NCI-H460 (cell line): Measurements from ENCODE around the gene UMAD1. TPM values are rescaled to one million over a fixed set of nuclear protein-coding genes. Genes with fewer than 3 reads are reported as not detected.

Experiments used
- DNase-seq: peaks from one replicate; pipeline ENCODE4 v3.0.0-alpha.2; 2016; ENCODE audit warnings: low read depth; ENCODE audit errors: extremely low read depth
- total RNA-seq: library from RNA; depleted of rRNA; stranded (reverse); fragments of >200 nt; shearing (Covaris generic); gene quantifications from 2 replicates; pipeline ENCODE4 v1.2.3, GENCODE V29; 2014

Gene UMAD1
- total RNA-seq, 1 experiment from 2014 or later = 26.0 TPM

DNA sequence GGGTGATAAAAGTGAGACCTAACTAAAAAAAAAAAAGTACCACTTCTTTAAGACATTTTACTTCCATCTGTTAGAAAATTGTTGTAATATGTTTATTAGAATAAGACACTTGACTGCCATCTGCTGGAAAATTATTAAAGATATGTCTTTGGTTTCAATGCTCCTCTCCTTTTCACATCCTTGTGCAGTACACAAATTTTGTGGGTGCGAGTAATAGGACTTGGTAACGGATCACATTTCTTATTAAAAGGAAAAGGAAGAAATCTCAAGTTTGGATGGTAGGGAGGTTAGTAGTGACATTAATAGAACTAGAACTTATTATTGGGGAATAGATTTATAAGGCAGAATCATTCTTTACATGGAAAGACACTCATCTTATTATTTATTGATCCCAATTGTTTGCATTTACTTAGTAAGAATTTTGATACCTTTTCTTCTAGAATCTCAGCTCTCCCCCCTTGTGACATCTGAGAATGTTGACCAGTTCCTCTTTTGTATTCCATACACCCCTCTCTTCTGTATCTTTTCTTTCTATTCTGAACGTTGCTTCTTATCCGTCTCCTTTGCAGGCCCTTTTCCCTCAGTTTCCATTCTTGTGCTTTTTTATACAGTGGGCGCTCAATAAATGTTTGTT, 120.9 kb downstream of the UMAD1 start:
- peak; percentile 50 for DNase-seq

DNA sequence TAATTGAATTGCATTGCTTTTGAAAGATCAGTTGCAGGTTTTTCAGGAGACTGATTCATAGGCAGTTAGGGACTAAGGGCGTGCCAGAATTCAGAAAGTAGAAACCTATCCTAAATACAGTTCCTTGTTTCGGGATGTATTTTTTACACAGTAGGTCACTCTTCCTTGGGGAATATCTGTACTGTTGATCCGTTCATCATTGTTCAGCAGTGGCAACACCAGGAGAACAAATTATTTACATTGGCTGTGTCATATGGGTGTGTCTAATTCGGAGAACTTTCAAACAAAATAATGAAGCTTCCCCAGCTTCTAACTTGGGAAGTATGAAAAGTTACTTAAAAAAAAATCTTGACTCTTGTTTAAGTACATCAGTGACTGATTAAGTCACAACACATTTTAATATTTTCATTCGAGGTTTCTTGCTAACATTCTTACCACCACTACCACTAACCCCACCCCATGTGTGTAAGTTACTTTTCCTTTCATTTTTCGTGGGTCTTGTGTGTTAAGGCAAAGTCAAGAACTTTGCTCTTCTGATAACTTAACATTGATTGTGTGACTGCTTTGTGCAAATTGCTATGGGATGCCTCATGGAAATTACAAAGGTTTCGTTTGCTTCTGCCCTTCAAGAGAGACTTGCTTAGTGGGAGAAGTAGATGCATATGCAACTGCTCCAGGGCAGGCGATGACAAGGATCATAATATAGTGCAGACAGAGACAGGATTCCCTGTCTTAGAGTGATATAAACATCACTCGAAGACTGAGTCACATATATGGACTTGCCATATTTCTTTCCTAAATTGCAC, 121.6 kb downstream of the UMAD1 start:
- peak; percentile 60 for DNase-seq

DNA sequence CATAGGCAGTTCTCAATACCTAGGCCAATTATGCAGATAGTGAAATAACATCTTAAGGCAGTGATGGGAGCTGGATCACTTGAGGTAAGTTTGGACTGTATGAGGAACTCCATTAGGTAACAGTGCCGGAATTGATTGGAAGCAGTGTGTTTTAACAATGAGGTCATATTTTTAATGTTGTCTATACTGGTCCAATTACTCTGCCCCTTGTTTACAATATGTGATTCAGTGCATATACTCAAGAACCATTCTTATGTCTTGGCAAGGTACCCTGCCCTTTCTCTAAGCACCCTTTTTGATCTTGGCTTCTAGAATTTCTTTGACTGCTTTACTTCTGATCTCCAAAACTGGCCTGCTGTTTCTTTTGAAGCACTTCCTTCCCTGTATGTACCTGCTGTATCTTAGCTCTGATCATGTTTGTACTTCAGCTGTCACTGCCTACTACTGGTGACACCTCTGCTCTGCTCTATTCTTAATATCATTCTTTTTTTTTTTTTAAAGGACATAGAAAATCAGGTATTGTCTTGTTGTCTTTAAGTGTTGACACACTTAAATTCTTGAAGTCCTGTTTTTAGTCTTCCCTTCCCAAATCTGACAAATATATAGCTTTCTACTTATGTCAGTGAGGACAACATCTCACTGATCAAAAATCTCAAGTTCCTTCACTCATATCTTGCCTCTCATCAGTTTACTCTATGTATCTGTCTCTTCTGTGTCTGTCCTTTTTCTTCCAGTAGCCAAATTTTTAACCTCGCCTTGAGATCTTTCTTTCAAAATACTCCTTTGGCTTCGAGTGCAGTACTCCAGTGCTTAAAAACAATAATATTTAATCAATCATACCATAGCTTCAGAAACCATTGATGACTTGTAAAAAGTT, 124.2 kb downstream of the UMAD1 start:
- DNase-seq = no peak

DNA sequence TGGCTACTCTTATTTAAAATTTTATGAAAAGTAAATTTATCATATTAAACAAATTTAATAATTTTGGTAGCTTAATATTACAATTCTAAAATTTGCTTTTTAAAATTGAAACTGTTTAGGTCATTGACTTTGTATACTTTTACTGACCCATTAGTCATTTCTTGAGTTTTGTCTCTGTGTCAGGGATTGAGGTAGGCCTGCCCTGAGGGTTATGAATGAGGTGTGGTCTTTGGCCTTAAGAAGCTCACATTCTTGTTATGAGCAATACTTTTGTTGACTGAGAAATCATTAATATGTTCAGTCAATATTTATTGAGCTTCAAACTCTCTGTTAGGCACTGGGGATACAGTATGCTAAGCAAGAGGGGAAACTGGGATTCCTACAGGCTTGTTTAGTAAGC, 124.9 kb downstream of the UMAD1 start:
- peak; percentile 18 for DNase-seq

DNA sequence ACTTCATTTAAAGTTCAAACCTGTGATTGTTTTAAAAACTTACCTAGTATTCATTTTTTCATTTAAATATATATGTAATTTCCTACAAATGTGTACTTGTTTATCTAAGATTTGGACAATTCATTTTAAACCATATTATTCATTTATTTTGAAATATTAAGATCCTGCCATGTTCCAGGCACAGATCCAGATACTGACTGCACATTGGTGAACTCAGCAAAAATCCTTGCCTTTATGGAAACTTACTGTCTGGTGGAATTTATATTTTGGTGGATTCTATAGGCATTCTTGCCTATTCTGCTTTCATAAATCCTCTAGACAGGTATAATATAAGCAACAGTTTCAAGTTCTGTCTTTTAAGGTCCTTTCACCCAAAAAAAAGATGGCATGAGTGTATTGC, 126.1 kb downstream of the UMAD1 start:
- DNase-seq = no peak

DNA sequence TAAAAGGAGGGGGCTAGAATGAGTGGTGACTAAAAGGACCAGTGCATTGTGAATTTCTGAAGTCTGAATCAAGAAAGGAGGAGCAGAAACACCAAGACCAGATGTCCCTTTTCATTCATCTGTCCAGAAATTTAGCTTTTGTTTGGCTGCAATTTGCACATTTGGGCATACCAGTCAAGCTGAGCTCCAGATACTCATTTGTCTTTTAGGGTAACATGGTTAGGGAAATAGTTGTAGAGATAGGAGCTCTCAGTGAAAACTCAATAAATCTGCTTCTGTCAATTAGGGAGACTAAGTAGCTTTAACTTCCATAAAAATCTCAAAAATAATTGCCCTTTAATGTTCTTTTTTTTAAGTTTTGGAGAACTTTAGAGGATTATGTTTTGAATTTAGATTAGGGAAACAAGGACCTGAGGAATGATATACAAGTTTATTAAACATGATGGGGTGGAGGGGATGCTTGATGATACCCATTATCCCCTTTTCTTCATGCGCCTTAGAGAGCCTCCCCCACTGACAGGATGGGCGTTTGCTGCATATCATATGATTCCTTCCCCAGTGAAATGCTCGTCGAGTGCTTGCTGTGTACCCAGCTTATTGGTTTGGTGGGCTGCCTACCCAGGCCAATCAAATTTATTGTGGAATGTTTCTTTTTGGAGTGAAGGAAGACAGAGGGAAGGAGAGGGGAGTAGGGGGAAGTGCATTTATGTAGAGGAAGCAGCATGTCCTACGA, 128.6 kb downstream of the UMAD1 start:
- no peak for DNase-seq

DNA sequence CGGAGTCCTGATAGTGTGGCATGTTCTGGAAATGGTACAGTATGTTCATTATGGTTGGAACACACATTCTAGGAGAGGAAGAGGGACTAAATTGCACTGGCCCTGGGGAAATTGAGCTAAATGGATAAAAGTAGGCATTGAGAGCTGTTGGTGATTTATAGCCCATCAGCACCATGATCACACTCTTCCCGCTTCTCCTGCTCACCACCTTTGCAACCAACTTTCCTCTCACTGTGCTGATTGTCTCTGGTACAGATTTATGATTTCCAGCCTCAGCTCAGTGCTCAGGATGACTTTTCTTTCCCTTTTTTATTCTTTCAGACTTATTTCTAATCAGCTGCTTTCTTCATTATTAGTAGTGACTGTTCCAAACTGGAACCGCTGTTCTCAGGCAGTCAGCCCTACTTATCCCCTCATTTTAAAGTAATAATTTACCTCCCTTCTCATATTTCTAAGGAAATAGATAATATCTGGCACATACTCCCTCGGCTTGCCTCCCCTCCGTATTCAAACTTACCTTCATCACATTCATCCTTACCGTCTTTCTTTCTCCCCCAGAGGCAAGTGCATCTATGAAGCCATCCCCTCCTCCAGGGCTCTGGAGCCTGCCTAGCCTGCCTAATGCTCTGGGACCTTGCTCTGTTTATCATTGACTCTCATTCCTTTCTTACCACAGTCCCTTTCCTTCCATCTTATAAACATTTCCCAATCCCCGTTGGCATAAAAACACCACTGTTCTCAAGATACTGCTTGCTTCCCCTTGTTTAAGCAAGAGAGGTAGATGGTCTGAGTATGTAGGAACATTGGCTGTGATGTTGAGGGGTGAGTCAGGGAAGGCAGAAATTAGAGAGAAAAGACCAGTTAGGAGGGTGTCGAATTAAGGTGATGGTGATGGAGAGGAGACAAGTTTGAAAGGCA, 129.4 kb downstream of the UMAD1 start:
- no peak for DNase-seq

DNA sequence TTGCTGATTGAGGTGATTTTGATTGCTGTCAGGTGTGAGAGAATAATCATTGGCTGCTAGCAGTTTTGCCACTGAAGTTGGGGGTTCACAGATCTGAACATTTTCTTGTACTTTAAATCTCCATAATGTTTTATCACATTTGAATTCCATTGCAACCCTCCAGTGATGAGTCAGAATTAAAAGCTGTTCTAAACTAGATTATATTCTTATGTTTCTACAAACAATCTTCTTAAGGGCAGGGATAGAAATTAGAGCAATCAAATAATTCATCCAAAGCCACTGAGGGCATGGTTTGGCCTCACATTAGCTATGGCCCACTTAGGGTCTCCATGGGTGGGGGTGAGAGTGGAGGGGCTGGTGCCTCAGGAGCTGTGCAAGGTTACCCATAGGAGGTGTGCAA, 130.9 kb downstream of the UMAD1 start:
- no peak for DNase-seq

DNA sequence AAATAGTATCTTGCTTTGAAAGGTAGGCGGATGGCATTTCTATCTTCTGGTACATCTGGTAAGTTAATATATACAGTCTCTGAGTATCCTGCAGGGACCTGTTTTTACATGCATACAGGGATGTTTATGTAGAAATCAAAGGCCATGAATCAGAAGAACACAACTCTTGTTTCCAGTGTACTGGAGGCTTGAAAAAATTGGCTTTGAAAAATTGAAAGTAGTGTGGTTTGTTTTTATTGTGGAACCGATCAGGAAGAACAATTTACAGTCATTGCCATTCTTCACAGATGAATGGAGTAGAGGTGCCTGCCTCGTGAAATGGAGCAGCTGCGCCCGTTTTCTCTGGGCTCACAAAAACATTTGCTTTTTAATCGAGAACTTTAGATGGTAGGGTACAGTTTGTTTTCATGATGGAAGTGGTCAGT, 131.9 kb downstream of the UMAD1 start:
- DNase-seq = no peak

DNA sequence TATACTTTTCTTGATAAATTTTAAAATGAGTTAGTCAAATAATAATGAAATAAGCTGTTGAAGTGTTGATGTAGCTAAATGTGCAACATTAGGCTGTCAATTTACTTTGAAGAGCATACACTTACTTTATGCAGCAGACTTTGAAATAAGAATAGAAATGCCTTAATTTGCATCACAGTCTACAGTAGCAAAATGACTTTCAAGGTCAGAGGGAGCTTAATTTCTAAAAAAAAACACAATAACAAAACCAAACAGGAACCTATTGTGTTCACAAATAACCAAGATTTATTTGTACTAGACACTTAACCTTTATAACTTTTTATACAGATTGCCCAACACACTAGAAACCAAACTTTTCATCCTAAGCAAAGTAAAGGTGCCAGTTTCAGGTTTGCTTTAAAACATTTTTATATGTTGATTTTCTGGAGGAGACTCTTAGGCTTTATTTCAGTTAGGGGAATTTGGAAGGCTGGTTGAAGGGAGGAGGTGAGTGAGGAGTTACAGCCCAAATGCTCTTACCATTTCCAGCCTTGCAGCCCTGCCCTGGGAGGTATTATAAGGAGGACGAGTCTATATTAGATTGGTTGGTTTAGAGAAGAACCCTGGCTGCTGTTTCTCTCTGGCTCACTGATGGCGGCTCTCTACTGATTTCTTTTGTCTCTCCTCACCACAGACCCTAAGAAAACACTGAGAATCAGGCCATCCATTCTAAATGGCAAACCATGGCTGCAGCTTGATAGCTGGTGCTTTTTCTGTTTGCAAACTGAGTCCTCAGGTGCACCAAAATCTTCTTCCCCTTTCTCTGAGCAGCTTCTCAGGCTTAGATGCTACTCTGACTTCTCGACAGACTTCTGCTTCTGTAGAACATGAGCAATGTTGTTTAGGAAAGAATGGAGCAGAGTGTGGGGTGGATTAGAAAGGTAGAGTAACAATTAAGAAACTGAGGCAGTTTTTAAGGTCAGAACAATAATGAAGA, 133.1 kb downstream of the UMAD1 start:
- no peak for DNase-seq

DNA sequence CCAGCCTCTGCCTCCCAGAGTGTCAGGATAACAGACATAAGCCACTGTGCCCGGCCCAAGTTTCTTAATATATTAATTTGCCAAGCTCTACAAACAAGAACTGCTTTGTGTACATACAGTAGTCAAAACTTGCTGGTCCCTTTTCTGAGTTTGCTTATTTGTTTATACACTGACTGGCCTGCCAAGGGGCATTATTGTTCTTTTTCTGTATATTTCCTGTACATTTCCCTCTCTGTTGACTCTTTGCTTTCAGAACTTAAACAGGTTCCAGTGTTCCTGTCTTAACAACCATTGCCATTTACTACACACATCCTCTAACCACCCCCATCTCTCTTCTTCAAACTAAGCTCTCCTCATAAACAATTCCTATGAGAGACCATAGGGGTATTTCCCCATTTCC, 139.3 kb downstream of the UMAD1 start:
- DNase-seq = no peak

DNA sequence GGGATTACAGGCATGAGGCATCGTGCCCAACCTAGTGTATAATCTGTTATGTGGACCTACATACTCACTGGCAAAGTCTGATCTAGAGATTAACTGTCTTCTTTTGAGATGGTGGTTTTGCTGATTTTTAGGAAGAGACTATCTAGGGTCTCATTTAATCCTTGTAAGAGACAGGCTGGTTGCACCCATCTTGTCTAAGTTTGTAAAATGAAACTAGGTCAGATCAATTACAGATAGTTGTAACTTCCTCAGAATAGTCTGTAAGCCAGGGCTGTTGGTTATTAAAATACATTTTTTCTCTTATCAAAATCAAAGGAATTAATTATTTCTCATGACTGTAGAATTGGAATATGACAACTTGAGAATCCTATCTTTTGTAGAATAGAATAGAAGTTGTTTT, 142.4 kb downstream of the UMAD1 start:
- DNase-seq = no peak

DNA sequence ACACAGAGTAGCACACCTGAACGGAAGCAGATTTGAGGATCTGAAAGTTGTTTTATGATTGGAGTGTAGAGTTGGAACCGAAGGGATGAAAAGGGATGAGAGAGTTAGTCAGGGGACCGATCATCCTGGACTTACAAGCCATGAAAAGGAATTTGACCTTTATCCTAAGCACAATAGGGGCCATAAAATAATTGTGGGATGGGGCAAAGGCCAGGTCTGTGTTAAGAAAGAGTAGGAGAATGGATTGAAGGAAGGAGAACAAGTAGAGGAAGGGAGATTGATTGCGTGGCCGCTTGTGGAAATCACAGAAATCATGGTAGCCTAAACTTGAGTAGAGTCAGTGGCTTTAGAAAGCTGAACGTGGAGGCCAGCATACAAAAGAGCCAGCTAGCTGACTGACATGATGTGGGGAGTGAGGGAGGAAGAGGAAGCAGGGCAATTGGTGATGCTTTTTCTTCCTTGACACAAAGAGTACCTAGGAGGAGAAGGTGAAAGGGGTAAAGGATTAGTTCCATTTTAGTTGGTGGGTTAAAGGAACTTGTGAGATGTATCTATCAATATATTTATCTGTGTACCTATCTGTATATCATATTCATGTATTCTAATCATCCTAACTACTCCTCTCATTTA, 144.9 kb downstream of the UMAD1 start:
- DNase-seq = no peak

DNA sequence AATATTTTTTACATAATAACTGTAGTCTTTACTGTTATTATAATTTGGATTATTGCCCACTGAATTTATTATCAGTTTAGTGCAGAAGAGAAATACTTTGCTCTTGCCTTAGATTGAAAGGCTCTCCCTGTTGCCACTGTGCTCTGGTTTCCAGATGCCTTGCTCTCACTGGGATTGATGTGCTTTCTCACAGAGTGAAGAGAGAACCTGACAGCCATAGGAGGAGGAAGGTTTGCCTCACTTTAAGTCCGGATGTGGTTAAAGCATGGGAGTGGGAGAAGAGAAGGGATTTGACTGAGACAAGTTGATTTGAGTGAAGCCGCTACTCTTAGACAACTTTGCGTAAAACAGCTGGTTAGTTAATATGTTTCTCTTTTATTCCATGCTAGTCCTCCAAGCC, 146.0 kb downstream of the UMAD1 start:
- no peak for DNase-seq

DNA sequence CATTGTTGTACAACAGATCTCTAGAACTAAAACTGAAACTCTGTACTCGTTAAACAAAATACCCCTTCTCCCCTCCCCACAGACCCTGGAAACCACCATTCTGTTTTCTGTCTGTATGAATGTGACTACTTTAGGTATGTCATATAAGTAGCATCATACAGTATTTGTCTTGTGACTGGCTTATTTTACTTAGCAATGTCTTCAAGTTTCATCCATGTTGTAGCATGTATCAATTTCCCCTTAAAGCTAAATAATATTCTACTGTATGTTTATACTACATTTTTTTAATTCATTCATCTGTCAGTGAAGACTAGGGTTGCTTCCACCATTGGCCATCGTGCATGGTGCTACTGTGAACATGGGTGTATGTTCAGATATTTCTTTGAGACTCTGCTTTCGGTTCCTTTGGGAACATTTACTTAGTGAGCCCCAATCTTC, 149.0 kb downstream of the UMAD1 start:
- DNase-seq = no peak

DNA sequence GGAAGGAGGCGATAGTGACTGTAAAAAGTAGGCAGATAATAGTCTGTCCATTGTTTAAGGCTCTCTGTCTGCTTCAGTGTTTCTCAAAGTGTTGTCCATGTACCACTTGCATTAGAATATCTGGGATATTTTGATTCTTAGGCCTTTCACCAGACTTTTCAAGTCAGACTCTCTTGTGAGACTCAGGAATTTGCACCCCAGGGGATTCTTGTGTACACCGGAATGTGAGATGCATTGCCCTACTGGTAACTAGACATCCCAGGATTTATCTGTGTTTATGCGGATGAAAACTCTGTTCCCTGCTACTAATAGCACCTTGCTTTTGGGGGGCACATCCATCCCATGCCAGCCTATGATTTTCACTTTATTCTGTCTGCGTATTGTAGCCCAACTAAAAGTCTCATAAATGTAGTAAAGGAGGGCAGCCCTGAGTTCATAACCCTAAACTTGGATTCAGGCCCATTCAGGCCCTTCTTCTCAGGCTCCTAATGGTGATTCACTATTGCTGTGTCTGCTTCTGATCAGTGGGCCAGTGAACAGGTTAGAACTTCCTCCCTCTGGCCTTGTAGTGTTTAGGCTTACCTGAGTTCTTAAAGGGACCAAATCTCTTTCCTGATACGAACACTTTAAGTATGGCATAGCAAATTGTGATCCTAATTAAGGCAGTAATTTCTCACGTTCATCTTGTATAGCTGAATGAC, 149.6 kb downstream of the UMAD1 start:
- no peak for DNase-seq

DNA sequence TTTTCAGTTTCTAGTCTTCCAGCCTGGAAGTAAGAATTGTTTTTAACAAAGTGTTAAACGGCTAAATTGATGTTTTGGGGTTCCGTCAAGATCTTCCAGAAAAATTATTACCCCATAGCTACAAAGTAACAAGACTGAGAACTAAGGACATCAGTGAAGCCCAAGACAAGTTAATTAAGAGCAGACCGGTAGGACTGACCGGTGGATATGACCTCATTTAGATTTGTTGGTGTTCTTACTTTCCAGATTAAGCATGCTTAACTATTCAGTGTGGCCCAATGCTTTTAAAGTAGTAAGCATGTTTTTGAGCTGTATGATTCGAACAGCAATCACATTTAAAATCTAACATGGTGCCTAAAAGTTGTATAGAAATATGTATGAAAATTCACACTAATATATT, 151.0 kb downstream of the UMAD1 start:
- DNase-seq = no peak
